HuH-7 (cell line): Measurements from ENCODE around the gene TLX2.

Experiments used
- DNase-seq: peaks from one replicate; pipeline ENCODE4 v3.0.0; 2011; ENCODE audit warnings: low spot score

Gene TLX2

GRCh38 chr2:74511104-74511989, 2.9 kb upstream of the TLX2 start:
- no peak for DNase-seq

GRCh38 chr2:74512744-74513604, 1.3 kb upstream of the TLX2 start:
- no peak for DNase-seq

- no peak for DNase-seq
These were observed 464 bp upstream of the TLX2 start for GRCh38 chr2:74513605-74514367.

GRCh38 chr2:74515271-74515980, 1.2 kb downstream of the TLX2 start:
- no peak for DNase-seq

- DNase-seq = no peak
These were observed 1.9 kb downstream of the TLX2 start for GRCh38 chr2:74515981-74516633.

- DNase-seq = no peak
These were observed 2.4 kb downstream of the TLX2 start for GRCh38 chr2:74516650-74517049.

GRCh38 chr2:74522516-74522915, 8.3 kb downstream of the TLX2 start:
- DNase-seq = no peak

- no peak for DNase-seq
These were observed 9.8 kb downstream of the TLX2 start for GRCh38 chr2:74524005-74524404.

- no peak for DNase-seq
These were observed 10.9 kb downstream of the TLX2 start for GRCh38 chr2:74524955-74525716.

- peak; percentile 51 for DNase-seq
These were observed 11.7 kb downstream of the TLX2 start, which contains the start of gene DQX1 for GRCh38 chr2:74525717-74526648. TSS of gene DQX1 (minus strand) at chr2:74526231. CDS start at chr2:74525729, 502 bp downstream.

- DNase-seq = no peak
These were observed 12.5 kb downstream of the TLX2 start for GRCh38 chr2:74526649-74527230.

GRCh38 chr2:74527741-74528140, 13.5 kb downstream of the TLX2 start:
- DNase-seq = no peak

- no peak for DNase-seq
These were observed 14.5 kb downstream of the TLX2 start for GRCh38 chr2:74528600-74529356.

GRCh38 chr2:74529357-74530238, 15.3 kb downstream of the TLX2 start, which contains the start of the genes AUP1 and HTRA2:
TSS of gene AUP1 (minus strand) at chr2:74529706. CDS start at chr2:74529629, 77 bp downstream.
TSS of gene HTRA2 (plus strand) at chr2:74529933. CDS start at chr2:74530007, 74 bp downstream.
- DNase-seq = peak; percentile 98

- DNase-seq = no peak
These were observed 16.3 kb downstream of the TLX2 start for GRCh38 chr2:74530239-74531187.
